IPS-NIHi7 (cell line): ENCODE data around the gene MYOG.
A peak's percentile ranks its signal among the peaks of the same experiment; 100 is the strongest.

ENCODE experiments used
- DNase-seq: peaks from one replicate; pipeline ENCODE4 v3.0.0; 2012; ENCODE audit warnings: mixed read lengths; ENCODE audit errors: extremely low spot score

The MYOG gene

GRCh38 chr1:203090421-203091198 lies 4.8 kb upstream of the MYOG start:
- DNase-seq = no peak

DNA sequence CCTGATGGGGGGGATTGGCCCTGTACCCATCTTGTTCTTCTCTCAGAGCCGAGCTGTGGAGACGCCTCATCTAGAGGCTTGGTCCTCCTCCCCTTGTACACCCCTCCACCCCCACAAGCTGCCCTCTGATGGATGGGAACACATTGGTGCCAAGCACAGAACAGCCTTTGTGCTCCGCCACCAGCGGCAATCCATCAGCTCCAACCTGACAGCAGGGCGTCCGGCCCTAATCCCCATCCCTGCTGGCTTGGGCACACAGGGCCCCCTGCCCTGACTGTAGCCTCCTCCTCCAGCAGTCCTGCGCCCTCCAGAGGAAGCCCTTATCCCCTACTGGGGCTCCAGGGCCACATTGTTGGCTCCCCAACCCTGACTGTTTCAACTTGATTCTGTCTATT lies 3.8 kb upstream of the MYOG start:
- DNase-seq = peak; percentile 30

- peak; percentile 9 for DNase-seq
Observed at GRCh38 chr1:203089001-203089650, 3.3 kb upstream of the MYOG start.

GRCh38 chr1:203088441-203088840 lies 2.6 kb upstream of the MYOG start:
- DNase-seq = peak; percentile 2

- DNase-seq = no peak
Observed at GRCh38 chr1:203086992-203087763, 1.4 kb upstream of the MYOG start.

- DNase-seq = peak; percentile 84
Observed at GRCh38 chr1:203084588-203085527, 954 bp downstream of the MYOG start.

GRCh38 chr1:203083463-203083921 lies 2.3 kb downstream of the MYOG start:
- no peak for DNase-seq

DNA sequence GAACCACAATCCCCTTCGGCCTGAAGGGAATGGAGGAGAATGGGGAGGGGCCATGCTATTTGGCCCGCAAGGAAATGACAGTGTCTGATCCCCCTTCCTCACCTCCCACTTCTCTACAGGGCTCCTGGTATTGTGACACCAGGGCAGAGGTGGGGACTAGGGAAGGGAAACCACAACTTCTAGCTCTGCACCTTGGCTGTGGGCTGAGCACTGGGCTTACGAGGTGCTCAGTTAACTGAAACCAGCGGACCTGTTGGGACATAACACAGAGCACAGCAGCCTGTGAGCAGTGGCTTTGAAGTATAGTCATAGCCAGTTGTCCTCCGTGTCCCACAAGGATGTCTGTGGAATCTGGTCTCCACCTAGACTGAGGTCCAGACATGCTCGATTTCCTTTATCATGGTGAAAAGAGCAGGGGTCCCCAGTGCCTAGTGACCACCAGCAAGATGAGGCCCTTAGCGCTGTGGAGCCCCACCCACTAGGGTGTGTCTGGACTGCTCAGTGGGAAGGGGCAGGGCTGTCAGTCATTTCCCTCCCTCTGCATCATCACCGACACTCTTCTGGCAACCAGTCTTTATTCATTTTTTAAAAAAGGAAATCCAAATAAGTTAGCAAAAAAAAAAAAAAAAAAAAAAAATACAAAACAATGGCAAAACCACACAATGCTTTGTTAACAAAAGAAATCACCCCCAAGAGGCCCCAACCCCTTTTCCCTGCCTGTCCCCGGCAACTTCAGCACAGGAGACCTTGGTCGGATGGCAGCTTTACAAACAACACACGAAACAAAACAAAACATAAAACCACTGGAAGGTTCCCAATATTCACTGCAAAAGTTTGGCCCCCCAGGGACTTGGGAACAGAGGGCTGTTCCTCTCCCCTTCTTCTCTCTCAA lies 3.0 kb downstream of the MYOG start:
- no peak for DNase-seq

GRCh38 chr1:203082231-203082505 lies 3.6 kb downstream of the MYOG start:
- no peak for DNase-seq

DNA sequence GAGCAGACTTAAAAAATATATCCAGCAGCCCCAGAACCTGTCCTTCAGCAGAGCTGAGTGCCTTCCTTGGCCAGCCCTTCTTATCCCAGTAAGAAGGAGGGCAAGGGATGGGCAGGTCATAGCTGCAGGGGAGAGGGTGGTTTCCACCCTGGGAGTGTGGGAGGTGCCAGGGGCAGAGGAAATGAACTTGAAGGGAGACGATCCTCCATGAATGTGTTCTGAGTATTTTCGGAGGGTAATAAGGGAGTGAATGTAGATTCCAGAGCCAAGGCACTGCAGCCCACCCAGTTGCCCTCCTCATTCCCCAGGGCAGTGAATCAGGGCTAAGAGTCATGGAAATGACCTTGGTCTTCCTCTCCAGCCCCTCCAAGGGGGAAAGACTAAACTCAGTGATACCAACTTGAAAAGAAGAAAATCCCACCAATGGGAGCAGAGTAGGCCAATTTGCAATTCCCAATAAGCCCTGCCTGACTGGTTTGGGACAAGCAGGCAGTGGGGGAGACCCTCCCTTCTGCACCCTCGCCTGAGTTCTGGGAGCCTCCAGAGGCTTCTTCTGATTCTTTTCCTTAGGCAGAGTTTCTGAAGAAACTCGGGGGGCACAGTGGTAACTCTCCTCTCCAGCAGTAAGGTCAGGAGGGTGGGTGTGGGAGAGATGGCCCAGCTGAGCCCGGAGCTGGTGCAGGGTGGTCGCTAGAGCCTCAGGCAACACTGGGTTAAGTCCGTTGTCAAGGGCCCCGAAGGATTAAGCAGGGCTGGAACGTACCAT lies 4.2 kb downstream of the MYOG start:
- no peak for DNase-seq

DNA sequence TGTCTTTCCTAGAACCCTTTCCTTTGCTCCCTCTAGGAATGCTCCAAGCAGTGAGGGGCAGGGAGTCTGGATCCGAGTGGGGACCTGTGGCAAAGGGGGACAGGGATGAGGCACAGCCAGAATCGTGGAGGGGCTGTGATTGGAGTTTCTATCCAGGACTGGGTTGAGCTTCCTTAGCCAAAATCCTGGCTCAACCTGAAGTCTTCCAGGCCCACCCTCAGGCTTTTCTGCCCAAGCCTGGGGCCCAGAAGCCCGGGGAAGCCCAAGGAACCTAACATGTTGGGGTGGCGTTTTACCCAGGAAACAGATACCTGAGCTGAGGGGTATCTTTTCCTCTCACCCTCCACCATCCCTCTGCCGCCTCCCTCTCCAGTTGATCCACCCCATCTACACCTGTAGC lies 5.4 kb downstream of the MYOG start:
- no peak for DNase-seq

DNA sequence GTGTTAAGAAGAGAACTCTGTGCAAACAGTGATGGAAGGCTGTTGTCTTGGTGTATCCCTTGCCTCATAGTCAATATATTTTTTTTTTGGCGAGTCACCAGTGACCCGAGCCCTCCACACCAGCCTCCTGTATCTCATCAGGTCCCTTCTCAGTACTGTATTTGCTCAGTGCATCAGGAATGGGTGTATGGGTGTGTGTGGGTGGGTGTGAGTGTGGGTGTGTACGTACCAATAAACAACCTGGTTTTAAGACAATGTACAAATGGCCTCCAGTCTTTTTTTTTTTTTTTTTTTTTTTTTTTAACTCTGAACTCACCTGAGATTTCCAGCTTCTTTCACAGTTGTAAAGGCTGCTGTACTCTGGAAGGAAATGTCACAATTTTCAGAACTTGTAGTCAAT lies 7.3 kb downstream of the MYOG start:
- no peak for DNase-seq

DNA sequence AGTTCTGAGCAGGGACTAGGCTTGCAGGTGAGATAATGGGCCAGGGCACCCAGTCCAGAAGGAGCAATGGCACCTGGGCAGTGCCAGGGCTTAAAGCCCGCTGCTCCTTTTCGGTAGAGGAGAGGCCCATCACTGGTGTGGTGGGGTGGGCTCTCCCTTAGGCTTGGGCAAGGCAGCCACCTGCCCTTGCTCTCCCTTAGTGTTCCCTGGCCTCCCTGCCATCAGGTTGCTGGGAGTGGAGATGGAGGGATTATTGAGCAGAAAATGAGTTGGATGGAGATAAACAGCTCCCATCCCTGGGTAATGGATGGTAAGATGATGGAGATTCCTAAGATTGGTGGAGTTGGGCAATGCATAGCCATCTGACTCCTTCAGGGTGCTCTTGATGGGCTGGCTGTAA lies 7.9 kb downstream of the MYOG start:
- no peak for DNase-seq

DNA sequence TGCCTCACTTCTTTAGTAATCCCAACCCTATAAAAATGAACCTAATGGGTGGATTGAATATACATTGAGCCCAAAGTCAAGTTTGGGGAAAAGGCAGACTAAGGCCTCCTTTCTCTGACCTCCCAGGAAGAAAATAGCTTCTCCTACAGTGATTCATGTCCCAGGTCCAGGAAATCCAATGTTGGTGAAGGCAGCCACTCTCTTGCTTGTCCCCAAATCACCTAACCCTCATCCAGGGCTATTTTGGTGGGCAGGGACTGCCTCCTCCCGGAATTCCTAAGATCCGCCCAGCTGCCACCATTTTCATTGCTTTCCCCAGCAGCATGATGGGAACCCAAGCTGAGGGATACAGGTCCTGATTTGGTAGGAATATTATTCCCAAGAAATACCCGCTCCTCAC lies 8.4 kb downstream of the MYOG start:
- DNase-seq = no peak

GRCh38 chr1:203076031-203076511 lies 9.7 kb downstream of the MYOG start:
- no peak for DNase-seq

- no peak for DNase-seq
Observed at GRCh38 chr1:203075236-203076030, 10.4 kb downstream of the MYOG start.

- no peak for DNase-seq
Observed at GRCh38 chr1:203074610-203075009, 11.2 kb downstream of the MYOG start.

DNA sequence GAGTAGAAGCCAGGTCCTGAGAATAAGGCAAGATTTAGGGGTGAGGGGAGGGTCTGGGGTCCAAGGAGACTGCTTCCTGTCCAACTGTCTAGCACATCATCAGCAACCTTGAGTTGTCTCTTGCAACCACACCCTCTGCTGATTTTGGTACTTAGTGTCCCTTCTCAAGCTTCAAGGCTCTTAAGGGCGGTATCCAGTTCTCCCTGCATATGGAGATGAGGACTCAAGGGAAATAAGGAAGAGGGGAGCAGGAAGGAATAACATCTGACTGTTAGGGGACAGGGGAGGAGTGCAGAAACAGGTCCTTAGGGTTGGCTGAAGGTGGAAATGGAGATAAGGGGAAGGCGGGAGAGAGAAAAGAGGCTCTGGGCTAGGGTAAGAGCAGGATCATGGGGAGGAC lies 12.3 kb downstream of the MYOG start:
- no peak for DNase-seq

- no peak for DNase-seq
Observed at GRCh38 chr1:203072911-203073310, 12.9 kb downstream of the MYOG start.
